Activated CD8-positive, alpha-beta memory T cell treated with anti-CD3 and anti-CD28 coated beads, Interleukin-2, amount 50 U/mL, for 24 hours (primary cell): ENCODE measurements around the gene VKORC1.

Experiments used
- DNase-seq: peaks from one replicate; pipeline ENCODE4 v3.0.0-alpha.2; 2020; ENCODE audit errors: extremely low read depth

The VKORC1 gene

GRCh38 chr16:31063495-31063842 is 31.1 kb downstream of the VKORC1 start:
- no peak for DNase-seq

- DNase-seq = no peak
Measured at GRCh38 chr16:31061813-31062440, 32.7 kb downstream of the VKORC1 start.

GRCh38 chr16:31061126-31061812 is 33.3 kb downstream of the VKORC1 start:
- DNase-seq = no peak

DNA sequence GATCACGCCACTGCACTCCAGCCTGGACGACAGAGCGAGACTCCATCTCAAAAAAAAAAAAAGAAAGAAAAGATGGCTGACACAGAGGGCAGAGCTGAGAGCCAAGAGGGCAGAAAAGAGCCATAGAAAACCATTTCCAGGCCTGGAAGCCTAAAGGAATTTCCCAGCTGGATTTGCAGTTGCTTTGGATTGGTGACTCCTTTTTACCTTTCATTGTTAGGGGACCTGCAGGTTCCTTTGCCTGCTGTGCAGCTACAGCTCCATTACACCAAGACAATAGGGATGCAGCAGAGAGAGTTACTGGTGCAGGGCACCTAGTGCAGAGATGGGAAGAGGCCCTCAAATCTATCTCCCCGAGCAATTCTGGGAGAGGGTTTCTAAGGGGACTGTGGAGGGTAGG is 39.0 kb downstream of the VKORC1 start:
- no peak for DNase-seq

DNA sequence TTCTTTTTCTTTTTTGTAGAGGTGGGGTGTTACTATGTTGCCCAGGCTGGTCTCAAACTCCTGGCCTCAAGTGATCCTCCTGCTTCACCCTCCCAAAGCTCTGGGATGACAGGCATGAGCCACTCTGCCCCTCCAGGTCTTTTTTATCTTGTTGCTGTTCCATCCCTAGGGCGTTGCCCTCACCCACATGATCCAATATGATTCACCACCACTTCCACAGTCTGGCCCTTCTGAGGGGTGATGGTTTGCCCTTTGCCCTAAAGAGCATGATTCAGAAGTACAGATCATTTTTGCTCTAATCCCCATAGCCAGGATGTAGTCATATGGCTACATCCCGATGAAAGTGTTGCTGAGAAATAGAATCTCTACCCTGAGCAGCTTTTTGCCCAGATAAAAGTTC is 42.5 kb downstream of the VKORC1 start:
- no peak for DNase-seq

DNA sequence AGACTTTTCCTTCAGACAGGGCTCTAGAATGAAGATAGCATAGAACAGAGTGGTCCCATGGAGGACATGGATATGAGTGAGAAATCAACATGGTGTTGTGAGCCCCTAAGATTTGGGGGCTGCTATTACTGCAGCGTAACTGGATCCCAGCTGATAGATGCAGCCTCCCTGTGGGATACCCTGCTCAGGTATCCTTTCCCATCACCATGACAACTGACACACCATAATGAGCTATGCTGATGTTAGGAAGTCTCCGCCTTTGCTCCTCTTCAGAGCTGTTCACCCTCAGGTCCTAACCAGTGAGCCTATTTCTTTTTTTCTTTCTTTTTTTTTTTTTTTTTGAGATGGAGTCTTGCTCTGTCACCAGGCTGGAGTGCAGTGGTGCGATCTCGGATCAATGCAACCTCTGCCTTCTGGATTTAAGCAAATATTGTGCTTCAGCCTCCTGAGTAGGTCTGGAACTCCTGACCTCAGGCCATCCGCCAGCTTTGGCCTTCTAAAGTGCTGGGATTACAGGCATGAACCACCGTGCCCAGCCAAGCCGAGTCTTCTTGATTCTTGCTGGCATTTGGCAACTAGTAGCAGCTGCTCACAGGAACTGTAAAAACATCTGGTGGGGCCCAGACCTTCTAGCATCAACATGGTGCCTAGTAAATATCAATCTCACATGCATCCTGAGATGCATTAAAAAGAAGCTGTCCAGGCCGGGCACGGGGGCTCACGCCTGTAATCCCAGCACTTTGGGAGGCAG is 44.1 kb downstream of the VKORC1 start:
- DNase-seq = no peak

DNA sequence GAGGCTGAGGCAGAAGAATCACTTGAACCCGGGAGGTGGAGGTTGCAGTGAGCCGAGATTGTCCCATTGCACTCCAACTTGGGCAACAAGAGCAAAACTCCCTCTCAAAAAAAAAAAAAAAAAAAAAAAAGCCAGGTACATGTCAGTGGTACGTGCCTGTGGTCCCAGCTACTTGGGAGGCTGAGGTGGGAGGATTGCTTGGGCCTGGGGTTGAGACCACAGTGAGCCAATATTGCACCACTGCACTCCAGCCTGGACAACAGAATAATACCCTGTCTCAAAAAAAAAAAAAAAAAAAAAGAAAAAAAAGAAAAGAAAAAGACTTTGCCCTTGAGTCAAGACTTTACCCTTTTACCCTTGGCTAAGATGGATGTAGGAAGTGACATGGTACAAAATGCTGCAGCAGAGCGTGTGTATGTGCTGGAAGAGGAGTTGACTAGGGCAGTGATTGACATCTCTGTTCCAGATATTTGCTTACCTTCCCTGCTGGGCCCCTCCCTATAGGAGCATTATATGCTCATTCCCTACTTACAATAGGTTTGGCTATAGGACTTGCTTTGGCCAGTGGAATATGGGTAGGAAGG is 50.6 kb downstream of the VKORC1 start:
- DNase-seq = no peak

DNA sequence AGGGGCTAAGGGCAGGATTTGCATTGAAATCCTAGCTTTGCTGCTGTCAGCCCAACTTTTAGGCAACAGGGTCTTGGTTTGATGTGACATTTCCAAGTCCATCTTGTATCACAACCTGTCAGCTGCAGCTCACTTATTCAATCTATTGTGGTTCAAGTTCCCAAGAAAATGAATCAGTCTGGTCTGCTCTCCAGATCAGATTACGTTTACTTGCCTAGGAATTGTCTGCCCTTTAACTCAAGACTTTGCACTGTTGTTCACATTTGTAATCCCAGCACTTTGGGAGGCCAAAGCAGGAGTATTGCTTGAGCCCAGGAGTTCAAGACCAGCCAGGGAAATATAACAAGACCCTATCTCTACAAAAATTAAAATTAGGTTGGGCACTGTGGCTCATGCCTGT is 51.2 kb downstream of the VKORC1 start:
- no peak for DNase-seq

DNA sequence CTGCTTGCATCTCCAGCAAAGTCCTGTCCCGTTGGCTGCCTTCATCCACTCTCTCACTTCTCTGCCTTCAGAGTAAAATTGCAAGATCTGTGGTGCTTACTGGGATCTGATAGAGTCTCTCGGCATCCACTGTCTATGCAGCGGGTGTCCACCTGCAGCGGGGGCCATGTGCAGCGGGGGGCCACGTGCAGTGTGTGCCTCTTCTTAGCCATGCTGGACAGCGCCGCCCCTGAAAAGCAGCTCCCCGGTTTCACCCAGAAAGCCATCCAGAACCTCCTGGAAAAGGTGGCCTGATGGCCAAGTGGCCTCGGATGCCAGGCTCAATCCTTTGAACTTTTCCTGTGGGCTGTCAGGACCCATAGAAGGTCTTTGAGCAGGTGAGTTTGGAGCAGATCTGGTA is 51.7 kb downstream of the VKORC1 start:
- DNase-seq = no peak
